Cardiac fibroblast (primary cell): ENCODE data around the gene MAN1C1.
A peak's percentile ranks its signal among the peaks of the same experiment; 100 is the strongest.

Experiments used
- DNase-seq, 2 donors: peaks; one replicate each; pipeline versions ENCODE4 v3.0.0 to v3.0.0-alpha.2; 2010; ENCODE audit warnings: low read depth in 2 of 2
- H3K4me3 ChIP-seq, 2 donors: replicated peaks in 1 of 2; 1 replicate in 1 of 2; 2 replicates in 1 of 2; pipeline ENCODE4 v1.5.1; 2011; ENCODE audit warnings: low read depth in 2 of 2, low read length in 2 of 2, mild to moderate bottlenecking in 2 of 2, moderate library complexity in 1 of 2
- CTCF ChIP-seq: IDR thresholded peaks from one replicate; pipeline ENCODE4 v1.5.1; 2011; ENCODE audit warnings: low read depth, mild to moderate bottlenecking, low read length, inconsistent platforms

The MAN1C1 gene

GRCh38 chr1:25644962-25645361 is 28.4 kb downstream of the MAN1C1 start:
- no peak for TF ChIP-seq CTCF
- no peak overlapping the region for H3K4me3 ChIP-seq
- no peak for DNase-seq

GRCh38 chr1:25645637-25646400 is 29.2 kb downstream of the MAN1C1 start:
- H3K4me3 ChIP-seq, result no peak overlapping the region
- no peak for TF ChIP-seq CTCF
- DNase-seq, result no peak

- TF ChIP-seq CTCF, result no peak
- no peak overlapping the region for H3K4me3 ChIP-seq
- DNase-seq, result no peak
Observed at GRCh38 chr1:25647106-25647505, 30.5 kb downstream of the MAN1C1 start.

GRCh38 chr1:25647863-25648262 is 31.3 kb downstream of the MAN1C1 start:
- no peak for TF ChIP-seq CTCF
- H3K4me3 ChIP-seq, result no peak overlapping the region
- no peak for DNase-seq

GRCh38 chr1:25648681-25649440 is 32.3 kb downstream of the MAN1C1 start:
- DNase-seq, result peak in 1 of 2 donors; percentile 22

More at GRCh38 chr1:25648681-25649440, 32.3 kb downstream of the MAN1C1 start:
- H3K4me3 ChIP-seq, result no peak overlapping the region
- no peak for TF ChIP-seq CTCF
